ENCODE results near the gene THBS3.
A peak's percentile ranks its signal among the peaks of the same experiment; 100 is the strongest.
"Not testable (repeated sequence)": the region's sequence is repeated elsewhere in the genome, so short reads cannot be mapped to it uniquely, and the experiment has no call there.

Gene THBS3

GRCh38 chr1:155219592-155220031 is 11.9 kb upstream of the THBS3 start:
- no peaks in the 10 kb centered on the region for H3K9me2 ChIP-seq (replicated peaks; ENCODE audit: low read depth, low read length)
- TF ChIP-seq CTCF (conservative IDR thresholded peaks at IDR 0.05; ENCODE audit: low read length) (no peak), EZH2phosphoT487 (IDR thresholded peaks at IDR 0.05; ENCODE audit: borderline replicate concordance) (no peak)
- no peaks in the 10 kb centered on the region for H3K36me3 ChIP-seq (ENCODE audit: insufficient read depth, low read length)
- H3K27me3 ChIP-seq (ENCODE audit: insufficient read depth, low read length, poor library complexity, severe bottlenecking): no peaks in the 10 kb centered on the region
- H4K20me1 ChIP-seq (ENCODE audit: insufficient read depth, low read length, poor library complexity, severe bottlenecking): no peaks in the 10 kb centered on the region
- H3K79me2 ChIP-seq (ENCODE audit: insufficient read depth, low read length): peaks cover 8% of the 10 kb centered on the region; the same call in 1 of the 2 replicates
- peak overlapping the region; percentile 75 for H3K4me2 ChIP-seq (ENCODE audit: low read depth, low read length, poor library complexity, severe bottlenecking)
- no peaks in the 10 kb centered on the region for H3F3A ChIP-seq (ENCODE audit: low read depth)
- H3K9me3 ChIP-seq (ENCODE audit: insufficient read depth, low read depth, low read length): no peaks in the 10 kb centered on the region
- peaks cover 15% of the 10 kb centered on the region for H3K4me1 ChIP-seq (ENCODE audit: insufficient read depth, low read length, poor library complexity, severe bottlenecking)
- peak overlapping the region; percentile 80 for H2AFZ ChIP-seq (ENCODE audit: low read length)
- H3K4me3 ChIP-seq (ENCODE audit: low read length, poor library complexity, severe bottlenecking): peak overlapping the region; percentile 54
- H3K9ac ChIP-seq (ENCODE audit: low read depth, low read length, poor library complexity, severe bottlenecking): peak overlapping the region; percentile 52

- Histone ChIP-seq H3K4me2 (ENCODE audit: low read depth, low read length, poor library complexity, severe bottlenecking) (peak overlapping the region; percentile 75), H3K9ac (ENCODE audit: low read depth, low read length, poor library complexity, severe bottlenecking) (peak overlapping the region; percentile 52), H3K4me3 (ENCODE audit: low read length, poor library complexity, severe bottlenecking) (peak overlapping the region; percentile 54), H3K79me2 (ENCODE audit: insufficient read depth, low read length) (peaks cover 4% of the 10 kb centered on the region; the same call in 1 of the 2 replicates), H3F3A (ENCODE audit: low read depth) (no peaks in the 10 kb centered on the region), H2AFZ (ENCODE audit: low read length) (peak overlapping the region; percentile 80), H3K36me3 (ENCODE audit: insufficient read depth, low read length) (no peaks in the 10 kb centered on the region), H3K4me1 (ENCODE audit: insufficient read depth, low read length, poor library complexity, severe bottlenecking) (peaks cover 15% of the 10 kb centered on the region), H4K20me1 (ENCODE audit: insufficient read depth, low read length, poor library complexity, severe bottlenecking) (no peaks in the 10 kb centered on the region), H3K9me2 (replicated peaks; ENCODE audit: low read depth, low read length) (no peaks in the 10 kb centered on the region), H3K27me3 (ENCODE audit: insufficient read depth, low read length, poor library complexity, severe bottlenecking) (no peaks in the 10 kb centered on the region), H3K9me3 (ENCODE audit: insufficient read depth, low read depth, low read length) (no peaks in the 10 kb centered on the region)
- TF ChIP-seq EZH2phosphoT487 (IDR thresholded peaks at IDR 0.05; ENCODE audit: borderline replicate concordance): no peak
- no peak for TF ChIP-seq CTCF (conservative IDR thresholded peaks at IDR 0.05; ENCODE audit: low read length)
Measured at GRCh38 chr1:155218854-155219591, 11.3 kb upstream of the THBS3 start.

GRCh38 chr1:155214702-155215101 is 7.0 kb upstream of the THBS3 start:
- H3K4me2 ChIP-seq (ENCODE audit: low read depth, low read length, poor library complexity, severe bottlenecking); H3K9me3 ChIP-seq (ENCODE audit: insufficient read depth, low read depth, low read length); H3K36me3 ChIP-seq (ENCODE audit: insufficient read depth, low read length); H3F3A ChIP-seq (ENCODE audit: low read depth); H2AFZ ChIP-seq (ENCODE audit: low read length); H3K9me2 ChIP-seq (replicated peaks; ENCODE audit: low read depth, low read length); H3K79me2 ChIP-seq (ENCODE audit: insufficient read depth, low read length); H3K27me3 ChIP-seq (ENCODE audit: insufficient read depth, low read length, poor library complexity, severe bottlenecking); H4K20me1 ChIP-seq (ENCODE audit: insufficient read depth, low read length, poor library complexity, severe bottlenecking); H3K4me3 ChIP-seq (ENCODE audit: low read length, poor library complexity, severe bottlenecking); H3K9ac ChIP-seq (ENCODE audit: low read depth, low read length, poor library complexity, severe bottlenecking): not testable (repeated sequence)
- peaks cover 20% of the 10 kb centered on the region for H3K4me1 ChIP-seq (ENCODE audit: insufficient read depth, low read length, poor library complexity, severe bottlenecking)

GRCh38 chr1:155212051-155212440 is 4.3 kb upstream of the THBS3 start:
- H3K9me3 ChIP-seq (ENCODE audit: insufficient read depth, low read depth, low read length); H3K4me3 ChIP-seq (ENCODE audit: low read length, poor library complexity, severe bottlenecking): not testable (repeated sequence)
- peaks cover 26% of the 10 kb centered on the region for H3K4me1 ChIP-seq (ENCODE audit: insufficient read depth, low read length, poor library complexity, severe bottlenecking)

GRCh38 chr1:155211381-155212050 is 3.8 kb upstream of the THBS3 start:
- Histone ChIP-seq H3K79me2 (ENCODE audit: insufficient read depth, low read length) (peaks cover 16% of the 10 kb centered on the region), H3K4me1 (ENCODE audit: insufficient read depth, low read length, poor library complexity, severe bottlenecking) (peaks cover 28% of the 10 kb centered on the region)
- H3K9ac ChIP-seq (ENCODE audit: low read depth, low read length, poor library complexity, severe bottlenecking); H4K20me1 ChIP-seq (ENCODE audit: insufficient read depth, low read length, poor library complexity, severe bottlenecking); H2AFZ ChIP-seq (ENCODE audit: low read length); H3K4me2 ChIP-seq (ENCODE audit: low read depth, low read length, poor library complexity, severe bottlenecking); H3K9me3 ChIP-seq (ENCODE audit: insufficient read depth, low read depth, low read length); H3K4me3 ChIP-seq (ENCODE audit: low read length, poor library complexity, severe bottlenecking); H3K27me3 ChIP-seq (ENCODE audit: insufficient read depth, low read length, poor library complexity, severe bottlenecking); H3K36me3 ChIP-seq (ENCODE audit: insufficient read depth, low read length); H3F3A ChIP-seq (ENCODE audit: low read depth); H3K9me2 ChIP-seq (replicated peaks; ENCODE audit: low read depth, low read length): not testable (repeated sequence)

More at GRCh38 chr1:155212051-155212440, 4.3 kb upstream of the THBS3 start:
- H3K4me2 ChIP-seq (ENCODE audit: low read depth, low read length, poor library complexity, severe bottlenecking); H3K27me3 ChIP-seq (ENCODE audit: insufficient read depth, low read length, poor library complexity, severe bottlenecking); H4K20me1 ChIP-seq (ENCODE audit: insufficient read depth, low read length, poor library complexity, severe bottlenecking); H3K9me2 ChIP-seq (replicated peaks; ENCODE audit: low read depth, low read length); H2AFZ ChIP-seq (ENCODE audit: low read length); H3K9ac ChIP-seq (ENCODE audit: low read depth, low read length, poor library complexity, severe bottlenecking); H3F3A ChIP-seq (ENCODE audit: low read depth); H3K36me3 ChIP-seq (ENCODE audit: insufficient read depth, low read length): not testable (repeated sequence)
- H3K79me2 ChIP-seq (ENCODE audit: insufficient read depth, low read length): peaks cover 16% of the 10 kb centered on the region

Data from Loucy (cell line).